Measurements from ENCODE around the gene VIPR2.
"Not testable (repeated sequence)": the region's sequence is repeated elsewhere in the genome, so short reads cannot be mapped to it uniquely, and the experiment has no call there.

The VIPR2 gene

DNA sequence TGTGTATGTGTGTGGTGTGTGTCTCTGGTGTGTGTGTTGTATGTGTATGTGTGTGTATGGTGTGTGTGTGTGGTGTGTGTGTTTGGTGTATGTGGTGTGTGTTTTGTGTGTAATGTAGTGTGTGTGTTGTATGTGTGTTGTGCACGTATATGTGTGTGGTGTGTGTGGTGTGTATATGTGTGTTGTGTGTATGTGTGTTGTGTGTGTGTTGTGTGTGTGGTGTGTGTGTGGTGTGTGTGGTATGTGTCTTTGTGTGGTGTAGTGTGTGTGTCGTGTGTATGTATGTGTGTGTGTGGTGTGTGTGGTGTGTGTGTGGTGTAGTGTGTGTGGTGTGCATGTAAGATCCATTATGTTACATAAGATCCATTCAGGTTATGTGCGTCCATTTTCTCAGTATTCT, 21.9 kb upstream of the VIPR2 start:
- H3K36me3 ChIP-seq (replicated peaks; ENCODE audit: insufficient read depth, low read length): no peaks in the 10 kb centered on the region
- H3F3A ChIP-seq (ENCODE audit: insufficient read depth, low read length): no peaks in the 10 kb centered on the region
- H3K9me2 ChIP-seq (replicated peaks; ENCODE audit: insufficient read depth, low read length): no peaks in the 10 kb centered on the region
- no peak overlapping the region for H3K4me2 ChIP-seq (ENCODE audit: low read depth, low read length)
- no peak overlapping the region for H3K9ac ChIP-seq (ENCODE audit: low read length)
- no peak for TF ChIP-seq EZH2 (optimal IDR thresholded peaks at IDR 0.05; ENCODE audit: low read depth, low read length)
- TF ChIP-seq EZH2phosphoT487 (IDR thresholded peaks at IDR 0.05; ENCODE audit: low read length): no peak
- TF ChIP-seq, protein P1, sequence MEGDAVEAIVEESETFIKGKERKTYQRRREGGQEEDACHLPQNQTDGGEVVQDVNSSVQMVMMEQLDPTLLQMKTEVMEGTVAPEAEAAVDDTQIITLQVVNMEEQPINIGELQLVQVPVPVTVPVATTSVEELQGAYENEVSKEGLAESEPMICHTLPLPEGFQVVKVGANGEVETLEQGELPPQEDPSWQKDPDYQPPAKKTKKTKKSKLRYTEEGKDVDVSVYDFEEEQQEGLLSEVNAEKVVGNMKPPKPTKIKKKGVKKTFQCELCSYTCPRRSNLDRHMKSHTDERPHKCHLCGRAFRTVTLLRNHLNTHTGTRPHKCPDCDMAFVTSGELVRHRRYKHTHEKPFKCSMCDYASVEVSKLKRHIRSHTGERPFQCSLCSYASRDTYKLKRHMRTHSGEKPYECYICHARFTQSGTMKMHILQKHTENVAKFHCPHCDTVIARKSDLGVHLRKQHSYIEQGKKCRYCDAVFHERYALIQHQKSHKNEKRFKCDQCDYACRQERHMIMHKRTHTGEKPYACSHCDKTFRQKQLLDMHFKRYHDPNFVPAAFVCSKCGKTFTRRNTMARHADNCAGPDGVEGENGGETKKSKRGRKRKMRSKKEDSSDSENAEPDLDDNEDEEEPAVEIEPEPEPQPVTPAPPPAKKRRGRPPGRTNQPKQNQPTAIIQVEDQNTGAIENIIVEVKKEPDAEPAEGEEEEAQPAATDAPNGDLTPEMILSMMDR (IDR thresholded peaks at IDR 0.05; ENCODE audit: low read length): no peak
- 0 out of 2 replicates have a peak, but pooled peaks cover 3% of the 10 kb centered on the region for H3K27me3 ChIP-seq (replicated peaks; ENCODE audit: insufficient read depth, low read length)
- DNase-seq: no peak
- H3K27ac ChIP-seq (ENCODE audit: low read length): no peak overlapping the region
- no peaks in the 10 kb centered on the region for H3K4me1 ChIP-seq (ENCODE audit: low read length)
- no peaks in the 10 kb centered on the region for H3K9me3 ChIP-seq (replicated peaks; ENCODE audit: insufficient read depth, low read length)
- H3K79me2 ChIP-seq (ENCODE audit: low read length): no peaks in the 10 kb centered on the region
- no peak overlapping the region for H3K4me3 ChIP-seq (ENCODE audit: low read length)
- no peak overlapping the region for H2AFZ ChIP-seq (ENCODE audit: low read length)
- H4K20me1 ChIP-seq (ENCODE audit: insufficient read depth, low read length): no peaks in the 10 kb centered on the region

DNA sequence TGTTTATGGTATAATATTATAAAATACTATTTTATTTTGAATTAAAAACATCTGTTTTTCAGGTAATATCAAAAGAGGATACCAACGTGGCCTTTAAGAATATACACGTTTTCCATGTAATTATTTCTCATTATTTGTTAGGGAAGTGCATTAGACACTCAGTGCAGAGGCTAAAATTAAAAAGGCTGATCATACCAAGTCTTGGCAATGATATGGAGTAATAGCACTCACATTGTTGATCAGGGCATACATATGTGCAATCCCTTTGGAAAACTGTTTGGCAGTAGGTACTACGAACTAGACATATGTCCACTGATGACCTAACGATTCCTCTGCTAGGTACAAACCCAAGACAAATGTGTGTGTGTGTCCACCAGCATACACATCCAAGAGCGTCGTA, 20.7 kb upstream of the VIPR2 start:
- no peaks in the 10 kb centered on the region for H3K9me2 ChIP-seq (replicated peaks; ENCODE audit: insufficient read depth, low read length)
- no peaks in the 10 kb centered on the region for H3K36me3 ChIP-seq (replicated peaks; ENCODE audit: insufficient read depth, low read length)
- H3K4me3 ChIP-seq (ENCODE audit: low read length): no peak overlapping the region
- no peaks in the 10 kb centered on the region for H4K20me1 ChIP-seq (ENCODE audit: insufficient read depth, low read length)
- no peaks in the 10 kb centered on the region for H3F3A ChIP-seq (ENCODE audit: insufficient read depth, low read length)
- H3K79me2 ChIP-seq (ENCODE audit: low read length): no peaks in the 10 kb centered on the region
- no peak overlapping the region for H3K27ac ChIP-seq (ENCODE audit: low read length)
- no peak overlapping the region for H2AFZ ChIP-seq (ENCODE audit: low read length)
- H3K4me1 ChIP-seq (ENCODE audit: low read length): no peaks in the 10 kb centered on the region
- no peak for DNase-seq
- H3K9ac ChIP-seq (ENCODE audit: low read length): no peak overlapping the region
- TF ChIP-seq EZH2phosphoT487 (IDR thresholded peaks at IDR 0.05; ENCODE audit: low read length) (no peak), EZH2 (optimal IDR thresholded peaks at IDR 0.05; ENCODE audit: low read depth, low read length) (no peak)
- TF ChIP-seq, protein P1 (IDR thresholded peaks at IDR 0.05; ENCODE audit: low read length): no peak
- no peaks in the 10 kb centered on the region for H3K9me3 ChIP-seq (replicated peaks; ENCODE audit: insufficient read depth, low read length)
- H3K4me2 ChIP-seq (ENCODE audit: low read depth, low read length): no peak overlapping the region
- 0 out of 2 replicates have a peak, but pooled peaks cover 3% of the 10 kb centered on the region for H3K27me3 ChIP-seq (replicated peaks; ENCODE audit: insufficient read depth, low read length)

DNA sequence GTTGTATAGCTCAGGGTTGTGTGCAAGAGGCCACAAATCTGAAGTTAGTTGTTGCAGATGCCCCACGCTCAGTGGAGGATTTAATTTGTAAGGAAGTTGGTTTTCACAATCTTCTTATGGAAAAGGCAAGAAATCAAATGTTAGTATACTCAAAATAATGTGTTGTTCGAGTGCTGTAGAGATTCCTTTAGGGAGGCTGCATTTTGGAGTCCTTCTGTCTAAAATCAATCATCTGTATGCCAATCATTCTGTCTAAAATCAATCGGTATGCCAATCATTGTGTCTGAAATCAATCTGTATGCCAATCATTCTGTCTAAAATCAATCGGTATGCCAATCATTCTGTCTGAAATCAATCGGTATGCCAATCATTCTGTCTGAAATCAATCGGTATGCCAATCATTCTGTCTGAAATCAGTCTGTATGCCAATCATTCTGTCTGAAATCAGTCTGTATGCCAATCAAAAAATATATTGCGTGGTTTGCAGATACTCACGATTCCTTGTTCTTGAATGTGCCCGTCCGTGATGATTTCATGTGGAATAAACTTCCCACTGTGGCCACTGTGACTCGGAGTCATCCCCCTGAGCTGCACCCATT, 19.1 kb upstream of the VIPR2 start:
- H3K4me3 ChIP-seq (ENCODE audit: low read length); H3K9me2 ChIP-seq (replicated peaks; ENCODE audit: insufficient read depth, low read length); H3K27me3 ChIP-seq (replicated peaks; ENCODE audit: insufficient read depth, low read length); H3K4me1 ChIP-seq (ENCODE audit: low read length); H3F3A ChIP-seq (ENCODE audit: insufficient read depth, low read length); H4K20me1 ChIP-seq (ENCODE audit: insufficient read depth, low read length); H3K4me2 ChIP-seq (ENCODE audit: low read depth, low read length); H3K36me3 ChIP-seq (replicated peaks; ENCODE audit: insufficient read depth, low read length); H3K9ac ChIP-seq (ENCODE audit: low read length); H3K9me3 ChIP-seq (replicated peaks; ENCODE audit: insufficient read depth, low read length); H3K27ac ChIP-seq (ENCODE audit: low read length); H3K79me2 ChIP-seq (ENCODE audit: low read length); DNase-seq; H2AFZ ChIP-seq (ENCODE audit: low read length): not testable (repeated sequence)

DNA sequence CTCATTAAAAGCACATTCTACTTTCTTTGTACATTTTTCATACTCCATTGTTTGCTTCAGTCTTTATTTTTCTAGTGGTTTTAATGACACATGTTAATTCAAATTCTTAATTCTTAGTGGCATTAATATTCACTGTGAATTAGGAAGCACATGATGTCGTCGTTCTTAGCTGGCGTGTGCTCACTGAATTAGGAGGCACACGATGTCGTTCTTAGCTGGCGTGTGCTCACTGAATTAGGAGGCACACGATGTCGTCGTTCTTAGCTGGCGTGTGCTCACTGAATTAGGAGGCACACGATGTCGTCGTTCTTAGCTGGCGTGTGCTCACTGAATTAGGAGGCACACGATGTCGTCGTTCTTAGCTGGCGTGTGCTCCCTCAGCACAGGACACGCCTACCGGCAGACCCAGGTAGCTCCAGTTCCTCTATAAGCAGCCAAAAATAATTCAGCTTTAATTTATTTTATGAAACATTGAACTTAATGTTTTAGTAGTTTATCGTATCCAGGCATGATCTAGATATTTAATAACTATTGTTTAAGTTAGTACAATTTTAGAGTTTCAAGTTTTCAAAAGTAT, 17.5 kb upstream of the VIPR2 start:
- not testable (repeated sequence) for H3K79me2 ChIP-seq (ENCODE audit: low read length); H3K27ac ChIP-seq (ENCODE audit: low read length); H2AFZ ChIP-seq (ENCODE audit: low read length); H3F3A ChIP-seq (ENCODE audit: insufficient read depth, low read length); H3K9me3 ChIP-seq (replicated peaks; ENCODE audit: insufficient read depth, low read length); H3K4me3 ChIP-seq (ENCODE audit: low read length); H3K9ac ChIP-seq (ENCODE audit: low read length); H3K9me2 ChIP-seq (replicated peaks; ENCODE audit: insufficient read depth, low read length); H3K4me1 ChIP-seq (ENCODE audit: low read length); H4K20me1 ChIP-seq (ENCODE audit: insufficient read depth, low read length); DNase-seq; H3K36me3 ChIP-seq (replicated peaks; ENCODE audit: insufficient read depth, low read length); H3K4me2 ChIP-seq (ENCODE audit: low read depth, low read length)
- peaks cover 10% of the 10 kb centered on the region; the same call in 1 of the 2 replicates for H3K27me3 ChIP-seq (replicated peaks; ENCODE audit: insufficient read depth, low read length)

All from MM.1S (cell line).